Stomach (tissue), 9 donors: Measurements from ENCODE around the gene POLR1H. TPM values are rescaled to one million over a fixed set of nuclear protein-coding genes. Genes with fewer than 3 reads are reported as not detected.

Experiments
- DNase-seq, 2 donors: peaks; one replicate each; pipeline versions ENCODE4 v3.0.0 to v3.0.0-alpha.2; 2013 to 2019
- H3K27ac ChIP-seq, 5 donors: fragments of 200-600 bp in 4 of 5; sonication (generic) in 4 of 5; one replicate each; pipeline ENCODE4 v1.5.1; 2013 to 2019; ENCODE audit warnings: mild to moderate bottlenecking in 1 of 5, moderate library complexity in 1 of 5
- H3K27me3 ChIP-seq, 3 donors: fragments of 200-600 bp; sonication (generic); one replicate each; pipeline ENCODE4 v1.5.1; 2017 to 2019; ENCODE audit warnings: mixed run types in 1 of 3
- H3K36me3 ChIP-seq, 4 donors: fragments of 200-600 bp; sonication (generic); 1 replicate in 3 of 4; 2 replicates in 1 of 4; pipeline ENCODE4 v1.5.1; 2016 to 2019
- H3K4me1 ChIP-seq, 4 donors: fragments of 200-600 bp; sonication (generic); one replicate each; pipeline ENCODE4 v1.5.1; 2016 to 2019
- H3K4me3 ChIP-seq, 4 donors: fragments of 200-600 bp; sonication (generic) in 3 of 4; one replicate each; pipeline ENCODE4 v1.5.1; 2016 to 2019; ENCODE audit warnings: mild to moderate bottlenecking in 1 of 4
- H3K9me3 ChIP-seq, 4 donors: fragments of 200-600 bp; sonication (generic); one replicate each; pipeline ENCODE4 v1.5.1; 2016 to 2019
- EP300 ChIP-seq: sonication (generic); formaldehyde crosslinking; IDR thresholded peaks from one replicate; pipeline ENCODE4 v1.6.1; 2017; ENCODE audit warnings: antibody characterized with exemption
- POLR2A ChIP-seq, 4 donors: fragments of 450-650 bp; IDR thresholded peaks; one replicate each; pipeline ENCODE4 v1.6.1; 2016; ENCODE audit warnings: antibody characterized with exemption in 4 of 4, control low read depth in 2 of 4, mild to moderate bottlenecking in 1 of 4, moderate library complexity in 1 of 4
- POLR2AphosphoS5 ChIP-seq, 3 donors: sonication (generic); formaldehyde crosslinking; IDR thresholded peaks; one replicate each; pipeline ENCODE4 v1.6.1; 2016; ENCODE audit warnings: antibody characterized with exemption in 3 of 3
- WGBS, 5 donors: extraction: QIAGEN DNeasy Blood & Tissue Kit in 3 of 5; methylation state at CpG; one replicate each; pipeline versions ENCODE4 v1.1.5 to v1.1.7; 2013 to 2018; 5-methylcytosine and 5-hydroxymethylcytosine counted together
- intact Hi-C: fragments of 100-400 bp; cut with DNase I; formaldehyde crosslinking; loops from one replicate; pipeline ENCODE4 v1.15.1; 2023; ENCODE audit warnings: low total_unique reads
- polyA plus RNA-seq, 3 donors: library from polyadenylated mRNA; stranded (reverse); fragments of 200-250 nt; gene quantifications; one replicate each; pipeline ENCODE4 v1.2.3, GENCODE V29; 2013
- total RNA-seq, 5 donors: library from RNA; depleted of rRNA; stranded (reverse); fragments of >200 nt; gene quantifications; one replicate each; pipeline versions ENCODE4 v1.1.0 to v1.2.3, GENCODE V29; 2014 to 2016
- TF ChIP-seq, protein P1 (sequence below), 7 experiments: fragments of 450-650 bp in 4 of 7; fragments of 200-600 bp in 3 of 7; sonication (generic) in 3 of 7; IDR thresholded peaks; one replicate each; pipeline ENCODE4 v1.5.1; 2016 to 2019; ENCODE audit warnings: antibody characterized with exemption in 7 of 7, control low read depth in 2 of 7, mild to moderate bottlenecking in 1 of 7
- donor health status: healthy with polysubstance abuse.
- donor health status: Bipolar disorder and iron deficiency.
- donor health status: healthy.

The POLR1H gene
- total and polyA plus RNA-seq, 8 donors: 4.1 to 65.1 (median 34.1) TPM

- TF ChIP-seq POLR2AphosphoS5 (IDR thresholded peaks at IDR 0.05): peak in 2 of 3 donors; percentile 14 to 46
- TF ChIP-seq EP300: no peak
- no peak for TF ChIP-seq POLR2A (IDR thresholded peaks at IDR 0.05)
- TF ChIP-seq, protein P1, sequence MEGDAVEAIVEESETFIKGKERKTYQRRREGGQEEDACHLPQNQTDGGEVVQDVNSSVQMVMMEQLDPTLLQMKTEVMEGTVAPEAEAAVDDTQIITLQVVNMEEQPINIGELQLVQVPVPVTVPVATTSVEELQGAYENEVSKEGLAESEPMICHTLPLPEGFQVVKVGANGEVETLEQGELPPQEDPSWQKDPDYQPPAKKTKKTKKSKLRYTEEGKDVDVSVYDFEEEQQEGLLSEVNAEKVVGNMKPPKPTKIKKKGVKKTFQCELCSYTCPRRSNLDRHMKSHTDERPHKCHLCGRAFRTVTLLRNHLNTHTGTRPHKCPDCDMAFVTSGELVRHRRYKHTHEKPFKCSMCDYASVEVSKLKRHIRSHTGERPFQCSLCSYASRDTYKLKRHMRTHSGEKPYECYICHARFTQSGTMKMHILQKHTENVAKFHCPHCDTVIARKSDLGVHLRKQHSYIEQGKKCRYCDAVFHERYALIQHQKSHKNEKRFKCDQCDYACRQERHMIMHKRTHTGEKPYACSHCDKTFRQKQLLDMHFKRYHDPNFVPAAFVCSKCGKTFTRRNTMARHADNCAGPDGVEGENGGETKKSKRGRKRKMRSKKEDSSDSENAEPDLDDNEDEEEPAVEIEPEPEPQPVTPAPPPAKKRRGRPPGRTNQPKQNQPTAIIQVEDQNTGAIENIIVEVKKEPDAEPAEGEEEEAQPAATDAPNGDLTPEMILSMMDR (IDR thresholded peaks at IDR 0.05): peak in 5 of 7 experiments; percentile 83 to 97 (median 92)
- 2 to 5% (median 3%) methylated on average over 35 to 36 of the region's 36 CpGs for WGBS, 5 donors
- H3K9me3 ChIP-seq: no peaks in the 10 kb centered on the region
- peak; percentile 93 to 95 for DNase-seq
- H3K27ac ChIP-seq: peak overlapping the region in 4 of 5 donors; percentile 74 to 82 (median 80)
- peaks cover 4 to 79% (median 13%) of the 10 kb centered on the region in 3 donors for H3K27me3 ChIP-seq
- intact Hi-C loops: no loop called here
- H3K4me3 ChIP-seq: peak overlapping the region; percentile 43 to 50 (median 48)
- peaks cover 30 to 44% (median 38%) of the 10 kb centered on the region in 4 donors for H3K4me1 ChIP-seq
- H3K36me3 ChIP-seq: no peaks in the 10 kb centered on the region
These were observed 42.2 kb downstream of the POLR1H start for GRCh38 chr6:30102970-30103871.

GRCh38 chr6:30103872-30104179, 42.8 kb downstream of the POLR1H start:
- H3K27ac ChIP-seq: no peak overlapping the region
- peaks cover 4 to 79% (median 13%) of the 10 kb centered on the region in 3 donors for H3K27me3 ChIP-seq

GRCh38 chr6:30104661-30105060, 43.6 kb downstream of the POLR1H start:
- Histone ChIP-seq H3K36me3 (no peaks in the 10 kb centered on the region), H3K4me1 (peaks cover 30 to 40% (median 38%) of the 10 kb centered on the region in 4 donors), H3K4me3 (no peak overlapping the region), H3K9me3 (no peaks in the 10 kb centered on the region), H3K27me3 (peaks cover 4 to 79% (median 13%) of the 10 kb centered on the region in 3 donors), H3K27ac (no peak overlapping the region)
- no peak for DNase-seq
- TF ChIP-seq POLR2A (IDR thresholded peaks at IDR 0.05) (no peak), POLR2AphosphoS5 (IDR thresholded peaks at IDR 0.05) (no peak), EP300 (no peak)
- TF ChIP-seq, protein P1 (IDR thresholded peaks at IDR 0.05): no peak
- intact Hi-C loops: no loop called here
- WGBS, 5 donors: 74 to 100% (median 90%) methylated on average over 2 of the region's 2 CpGs

More at GRCh38 chr6:30103872-30104179, 42.8 kb downstream of the POLR1H start:
- Histone ChIP-seq H3K9me3 (no peaks in the 10 kb centered on the region), H3K4me3 (peak overlapping the region; percentile 43 to 50 (median 48)), H3K36me3 (no peaks in the 10 kb centered on the region), H3K4me1 (peaks cover 30 to 40% (median 38%) of the 10 kb centered on the region in 4 donors)
- no peak for DNase-seq
- TF ChIP-seq EP300 (no peak), POLR2AphosphoS5 (IDR thresholded peaks at IDR 0.05) (no peak), POLR2A (IDR thresholded peaks at IDR 0.05) (no peak)
- TF ChIP-seq, protein P1 (IDR thresholded peaks at IDR 0.05): no peak
- intact Hi-C loops: no loop called here
- 36 to 42% (median 38%) methylated on average over 3 of the region's 3 CpGs for WGBS, 5 donors

DNA sequence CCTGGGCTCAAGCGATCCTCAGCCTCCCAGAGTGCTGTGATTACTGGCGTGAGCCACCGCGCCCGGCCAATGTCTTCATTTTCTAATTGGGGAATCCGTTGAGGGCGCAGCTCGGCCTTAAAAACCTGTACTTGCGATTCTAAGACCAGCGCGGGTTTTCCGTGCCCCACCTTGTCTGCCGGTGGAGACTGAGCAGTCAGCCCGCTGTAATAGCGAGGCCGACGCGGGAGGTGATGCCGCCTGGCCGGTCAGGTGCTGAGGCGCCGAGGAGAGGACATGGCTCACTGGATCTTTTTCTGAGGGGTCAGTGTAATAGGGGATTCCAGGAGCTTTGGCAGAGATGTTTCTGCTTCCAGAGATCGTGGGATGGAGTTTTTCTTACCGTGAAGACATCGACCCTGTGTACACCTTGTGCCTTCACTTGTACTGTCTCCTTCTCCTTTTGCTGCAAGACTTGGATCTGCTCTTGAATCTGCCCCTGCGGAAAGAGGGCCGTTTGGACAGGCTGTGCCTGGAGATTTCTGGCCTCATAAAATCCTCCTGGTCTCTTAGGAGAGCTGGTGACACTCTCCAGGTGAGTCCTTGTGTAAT, 50.3 kb downstream of the POLR1H start:
- Histone ChIP-seq H3K27ac (no peak overlapping the region), H3K4me3 (peak overlapping the region in 2 of 4 donors; percentile 18 to 32), H3K4me1 (peaks cover 0 to 6% (median 0%) of the 10 kb centered on the region in 4 donors), H3K9me3 (no peaks in the 10 kb centered on the region), H3K36me3 (no peaks in the 10 kb centered on the region), H3K27me3 (peaks cover 0 to 81% (median 9%) of the 10 kb centered on the region in 3 donors)
- 35 to 62% (median 43%) methylated on average over 23 to 27 of the region's 27 CpGs for WGBS, 5 donors
- intact Hi-C loops: no loop called here
- DNase-seq: no peak
- TF ChIP-seq POLR2A (IDR thresholded peaks at IDR 0.05) (no peak), EP300 (no peak)
